Effector memory CD8-positive, alpha-beta T cell (primary cell): Measurements from ENCODE around the gene ACTR3C.
"Not testable (repeated sequence)": the region's sequence is repeated elsewhere in the genome, so short reads cannot be mapped to it uniquely, and the experiment has no call there.

Source experiments
- ATAC-seq: fragments of 150-1000 bp; cut with Tn5 transposase; replicated peaks from 2 replicates; pipeline ENCODE4 v1.10.0; 2021; ENCODE audit warnings: mild to moderate bottlenecking, moderate library complexity
- DNase-seq, 3 experiments: peaks; one replicate each; pipeline ENCODE4 v3.0.0; 2021
- H3K27ac Mint-ChIP-seq, 2 donors: one replicate each; pipeline ENCODE4 v1.8.0; 2022; ENCODE audit warnings: mild to moderate bottlenecking in 2 of 2, mixed read lengths in 2 of 2, moderate library complexity in 2 of 2
- H3K27me3 Mint-ChIP-seq, 2 donors: one replicate each; pipeline ENCODE4 v1.8.0; 2022; ENCODE audit warnings: mixed read lengths in 2 of 2
- H3K36me3 Mint-ChIP-seq: one replicate; pipeline ENCODE4 v1.8.0; 2022; ENCODE audit warnings: mild to moderate bottlenecking, moderate library complexity, mixed read lengths; ENCODE audit not compliant: insufficient read depth
- H3K4me1 Mint-ChIP-seq, 2 donors: one replicate each; pipeline ENCODE4 v1.8.0; 2022; ENCODE audit warnings: low read depth in 2 of 2, mixed read lengths in 2 of 2
- H3K4me3 Mint-ChIP-seq, 2 donors: one replicate each; pipeline ENCODE4 v1.8.0; 2022; ENCODE audit warnings: mild to moderate bottlenecking in 2 of 2, mixed read lengths in 2 of 2, moderate library complexity in 2 of 2
- H3K9me3 Mint-ChIP-seq, 2 donors: one replicate each; pipeline ENCODE4 v1.8.0; 2022; ENCODE audit warnings: mixed read lengths in 2 of 2

The ACTR3C gene

DNA sequence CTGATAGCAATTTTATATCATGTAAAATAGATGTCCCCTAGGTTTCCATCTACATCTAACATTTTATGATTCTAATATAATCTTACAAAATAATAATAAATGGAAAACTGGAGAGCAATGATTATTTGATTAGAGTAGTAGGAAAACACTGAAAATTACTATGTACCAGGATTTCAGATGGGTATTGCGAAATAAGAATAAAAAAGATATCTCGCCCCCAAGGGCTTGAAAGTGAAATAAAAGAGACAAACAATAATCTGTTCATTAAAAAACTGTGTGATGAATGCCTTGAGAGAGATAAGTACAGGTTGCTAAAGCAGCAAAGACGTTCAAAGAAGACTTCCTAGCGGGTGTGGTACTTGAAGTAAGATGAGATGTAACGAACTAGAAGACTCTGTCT lies 60.7 kb downstream of the ACTR3C start:
- H3K9me3 Mint-ChIP-seq, ATAC-seq: not testable (repeated sequence)

DNA sequence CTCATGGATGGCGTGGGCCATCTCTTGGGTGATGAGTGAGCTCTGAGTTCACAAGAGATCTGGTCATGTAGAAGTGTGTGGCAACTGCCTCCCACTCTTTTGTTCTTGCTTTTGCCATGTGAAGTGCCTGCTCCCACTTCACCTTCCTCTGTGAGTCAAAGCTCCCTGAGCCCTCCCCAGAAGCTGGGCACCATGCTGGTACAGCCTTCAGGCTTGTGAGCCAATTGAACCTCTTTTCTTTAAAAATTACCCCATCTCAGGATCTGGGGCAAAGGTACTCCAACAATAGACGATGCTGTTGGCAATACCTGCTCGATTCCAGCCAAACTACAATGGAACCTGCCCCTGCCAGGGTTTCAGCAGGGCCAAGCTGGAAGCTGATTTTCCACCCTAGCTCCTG lies 75.6 kb downstream of the ACTR3C start:
- H3K4me3 Mint-ChIP-seq, H3K4me1 Mint-ChIP-seq, ATAC-seq, H3K27me3 Mint-ChIP-seq, DNase-seq, H3K27ac Mint-ChIP-seq, H3K9me3 Mint-ChIP-seq, H3K36me3 Mint-ChIP-seq: not testable (repeated sequence)

More for the DNA sequence above, 60.7 kb downstream of the ACTR3C start:
- not testable (repeated sequence) for H3K4me3 Mint-ChIP-seq, H3K4me1 Mint-ChIP-seq, DNase-seq, H3K27ac Mint-ChIP-seq, H3K27me3 Mint-ChIP-seq, H3K36me3 Mint-ChIP-seq

DNA sequence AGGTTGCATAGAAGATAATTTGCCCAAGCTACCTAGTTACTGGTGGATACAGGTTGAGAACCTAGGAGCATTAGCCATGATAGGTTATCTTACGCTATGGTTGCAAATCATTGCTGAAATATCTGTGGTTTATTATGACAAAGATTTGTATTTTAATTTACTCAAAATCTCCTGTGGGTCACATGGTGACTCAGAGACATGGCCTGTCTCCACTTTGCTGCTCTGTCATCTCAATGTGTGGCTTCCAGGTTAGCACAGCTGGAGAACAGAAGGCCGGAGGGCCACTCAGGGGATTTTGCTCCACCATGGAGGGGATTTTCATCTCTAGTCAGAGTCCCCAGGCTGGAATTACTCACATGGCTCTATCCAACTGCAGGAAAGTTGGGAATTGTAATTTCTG lies 78.1 kb downstream of the ACTR3C start:
- not testable (repeated sequence) for H3K4me3 Mint-ChIP-seq, H3K27ac Mint-ChIP-seq, H3K4me1 Mint-ChIP-seq, DNase-seq, H3K9me3 Mint-ChIP-seq, H3K27me3 Mint-ChIP-seq, ATAC-seq, H3K36me3 Mint-ChIP-seq

DNA sequence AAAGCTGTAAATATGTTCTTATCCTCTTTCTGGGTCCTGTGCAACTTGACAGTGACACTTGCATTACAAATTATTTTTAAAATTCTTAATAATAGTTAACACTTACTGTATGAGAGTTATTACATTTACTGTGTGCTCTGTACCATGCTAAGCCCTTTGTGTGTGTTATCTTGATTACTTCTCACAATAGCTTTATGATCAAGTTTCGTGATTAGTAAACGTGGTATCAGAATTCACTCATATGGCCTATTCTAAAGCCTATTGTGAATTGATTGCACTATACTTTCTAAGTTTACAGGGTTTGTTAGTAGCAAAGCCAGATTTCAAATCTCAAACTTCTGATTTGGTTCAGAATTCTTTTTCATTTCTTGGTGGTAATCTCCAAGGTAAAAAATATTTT lies 80.4 kb downstream of the ACTR3C start:
- not testable (repeated sequence) for H3K36me3 Mint-ChIP-seq, H3K9me3 Mint-ChIP-seq, H3K4me3 Mint-ChIP-seq, H3K4me1 Mint-ChIP-seq, ATAC-seq, H3K27me3 Mint-ChIP-seq, DNase-seq, H3K27ac Mint-ChIP-seq

DNA sequence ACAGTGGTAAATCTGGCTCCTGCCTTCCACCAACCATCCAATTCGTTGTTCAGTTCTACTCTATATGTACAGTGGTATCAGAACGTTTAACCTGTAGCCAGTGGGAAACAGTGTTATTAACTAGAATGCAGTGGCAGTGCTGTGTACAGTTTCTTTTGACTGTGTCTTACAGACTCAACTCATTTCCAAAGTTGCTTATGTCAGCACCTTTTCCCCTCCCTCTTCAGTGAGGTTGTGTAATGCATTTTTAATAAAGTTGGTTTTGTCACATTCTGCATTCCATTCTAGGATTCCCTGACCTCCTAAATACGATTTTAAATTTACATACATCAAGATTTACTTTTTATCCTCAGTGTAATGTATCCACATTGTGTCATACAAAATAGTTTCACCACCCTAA lies 97.9 kb downstream of the ACTR3C start:
- H3K9me3 Mint-ChIP-seq = not testable (repeated sequence)
- peaks cover 15 to 20% of the 10 kb centered on the region in 2 donors for H3K27me3 Mint-ChIP-seq

DNA sequence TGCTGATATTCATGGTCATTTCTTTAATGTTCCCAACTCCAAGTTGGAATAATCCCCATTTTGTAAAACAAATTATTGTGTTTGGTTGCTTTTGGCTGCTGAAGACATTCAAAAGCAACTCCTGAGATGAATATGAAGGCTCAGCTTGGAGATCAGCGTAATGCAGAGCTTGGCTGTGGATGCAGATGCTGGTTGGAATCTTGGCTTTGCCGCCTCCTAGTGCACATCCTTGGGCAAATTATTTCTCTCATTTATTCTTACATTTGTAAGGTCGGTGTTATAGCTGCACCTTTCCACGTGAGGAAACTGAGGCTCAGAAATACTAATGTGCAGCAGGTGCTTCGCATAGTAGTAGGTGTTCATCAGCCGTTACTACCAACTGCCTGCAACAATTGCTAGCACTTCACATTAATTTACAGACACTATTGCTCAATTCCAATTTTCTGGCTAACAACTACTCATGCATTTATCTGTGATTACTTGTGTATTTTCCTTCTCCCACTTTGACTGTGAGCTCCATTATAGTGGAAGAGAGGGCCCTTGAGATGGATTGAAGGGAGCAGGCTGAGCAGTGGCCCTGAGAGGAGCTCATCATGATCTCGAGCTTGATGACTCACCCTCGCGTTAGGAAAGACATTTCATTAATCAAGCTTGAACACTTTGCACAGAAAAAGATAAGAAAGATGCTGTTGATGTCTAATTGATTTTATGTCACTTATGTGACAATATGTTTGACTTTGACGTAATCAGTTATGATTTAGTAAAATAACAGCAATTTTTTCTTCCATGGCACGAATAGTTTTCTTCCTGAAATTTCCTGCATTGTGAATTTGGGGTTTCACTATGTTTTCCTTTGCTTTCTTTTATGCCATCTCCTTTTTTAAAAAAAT lies 101.0 kb downstream of the ACTR3C start:
- H3K4me3 Mint-ChIP-seq, DNase-seq, H3K36me3 Mint-ChIP-seq, H3K4me1 Mint-ChIP-seq, H3K27ac Mint-ChIP-seq, H3K9me3 Mint-ChIP-seq, ATAC-seq: not testable (repeated sequence)
- peaks cover 15 to 28% of the 10 kb centered on the region in 2 donors for H3K27me3 Mint-ChIP-seq

More for the DNA sequence above, 97.9 kb downstream of the ACTR3C start:
- ATAC-seq, DNase-seq, H3K4me1 Mint-ChIP-seq, H3K4me3 Mint-ChIP-seq, H3K36me3 Mint-ChIP-seq, H3K27ac Mint-ChIP-seq: not testable (repeated sequence)

DNA sequence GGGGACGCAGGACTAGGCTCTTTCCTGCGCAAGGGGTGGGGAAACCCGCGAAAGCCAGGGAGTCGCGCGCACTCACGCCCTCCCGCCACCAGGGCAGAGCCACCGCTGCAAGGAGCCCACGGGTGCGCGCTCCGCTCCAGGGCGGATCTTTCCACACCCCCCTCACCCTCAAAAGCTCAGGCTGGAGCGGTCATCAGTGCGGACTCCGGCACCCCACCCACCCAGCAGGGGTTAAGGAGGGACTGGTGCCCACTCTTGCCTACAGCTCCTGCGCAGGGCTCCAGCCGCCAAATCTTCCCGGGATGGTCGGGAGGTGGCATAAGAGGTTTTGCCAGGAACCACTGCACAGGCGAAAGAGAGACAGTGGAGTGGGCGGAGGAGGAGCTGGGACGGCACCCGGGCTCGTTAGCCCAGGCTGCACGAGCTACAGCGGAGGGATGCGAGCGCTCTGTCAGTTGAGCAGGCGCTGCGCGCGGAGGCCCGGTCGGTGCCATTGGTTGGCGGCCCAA lies 102.6 kb downstream of the ACTR3C start:
- H3K36me3 Mint-ChIP-seq, H3K4me3 Mint-ChIP-seq, ATAC-seq, H3K4me1 Mint-ChIP-seq, DNase-seq, H3K27ac Mint-ChIP-seq, H3K9me3 Mint-ChIP-seq: not testable (repeated sequence)
- peaks cover 15 to 28% of the 10 kb centered on the region in 2 donors for H3K27me3 Mint-ChIP-seq

DNA sequence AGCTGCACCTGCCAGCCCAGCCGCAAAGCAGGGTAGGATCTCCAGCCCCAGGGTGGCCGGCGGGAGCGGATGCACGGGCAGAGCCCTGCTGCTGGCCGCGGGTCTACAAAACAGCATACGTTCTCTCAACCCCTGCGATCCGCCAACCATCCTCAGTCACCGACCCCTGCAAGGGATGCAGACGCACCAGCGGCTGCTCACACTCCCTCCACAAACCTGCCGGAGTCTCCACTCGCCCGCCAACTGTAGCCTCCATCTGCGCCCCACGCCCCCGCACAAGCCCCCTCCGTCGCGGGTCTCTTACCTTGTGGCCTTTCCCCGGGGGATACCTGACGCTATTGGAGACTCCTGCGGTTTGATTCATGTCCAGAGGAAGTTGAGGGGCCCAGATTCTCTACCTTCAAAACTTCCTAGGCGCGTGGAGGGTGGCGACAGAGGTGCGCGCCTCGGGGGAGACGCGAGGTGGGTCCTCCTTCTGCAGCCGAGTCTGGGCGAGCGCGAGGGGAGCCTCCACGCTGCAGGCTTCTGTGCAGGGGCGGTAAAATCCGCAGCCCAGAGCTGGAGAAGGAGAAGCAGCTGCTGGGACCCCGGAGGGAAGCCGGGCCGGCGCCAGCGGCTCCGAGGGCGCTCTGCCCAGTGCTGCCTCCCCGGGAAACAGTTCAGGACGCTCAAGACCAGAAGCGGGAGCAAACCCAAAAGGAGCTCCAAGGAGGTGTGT lies 103.2 kb downstream of the ACTR3C start:
- peaks cover 15 to 28% of the 10 kb centered on the region in 2 donors for H3K27me3 Mint-ChIP-seq
- not testable (repeated sequence) for H3K9me3 Mint-ChIP-seq, ATAC-seq, H3K36me3 Mint-ChIP-seq, DNase-seq, H3K27ac Mint-ChIP-seq, H3K4me1 Mint-ChIP-seq, H3K4me3 Mint-ChIP-seq

DNA sequence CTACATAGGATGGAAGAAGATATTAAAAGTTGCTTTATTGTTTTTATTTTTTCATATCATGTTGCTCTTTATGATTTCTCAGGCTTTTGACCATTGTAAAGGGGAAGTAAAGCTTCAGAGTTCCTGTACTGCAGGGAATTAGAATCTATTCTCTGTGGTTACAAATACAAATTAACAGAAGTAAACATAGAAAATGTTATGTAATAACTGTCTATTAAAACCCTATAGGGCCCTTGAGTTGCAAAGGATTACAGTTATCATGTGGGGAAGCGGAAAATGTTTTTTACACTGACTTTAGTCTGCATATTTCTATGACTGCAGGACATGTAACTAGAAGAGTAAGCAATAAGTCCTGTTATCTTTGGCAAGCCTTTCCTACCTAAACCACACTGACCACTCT lies 116.5 kb downstream of the ACTR3C start:
- not testable (repeated sequence) for H3K4me1 Mint-ChIP-seq, H3K36me3 Mint-ChIP-seq, H3K9me3 Mint-ChIP-seq, ATAC-seq, H3K27me3 Mint-ChIP-seq, H3K4me3 Mint-ChIP-seq, DNase-seq, H3K27ac Mint-ChIP-seq

DNA sequence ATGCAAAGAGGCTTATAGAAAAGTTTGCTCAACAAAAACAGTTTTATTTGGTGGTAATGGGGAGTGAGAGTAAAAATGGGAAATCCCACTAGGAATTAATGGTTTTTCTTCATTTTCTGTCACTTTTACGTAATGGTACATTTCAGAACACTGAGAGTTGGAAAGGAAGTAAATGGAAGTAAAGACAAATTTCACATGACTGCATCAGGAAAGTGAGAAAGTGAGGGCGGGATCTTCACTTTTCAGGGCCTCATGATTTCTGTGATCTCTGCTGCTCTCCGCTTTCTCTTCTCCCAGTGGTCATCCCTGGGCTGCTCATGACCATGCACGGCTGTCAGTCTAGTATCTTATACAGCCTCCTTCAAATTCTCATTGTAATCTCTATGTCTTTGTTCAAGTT lies 117.5 kb downstream of the ACTR3C start:
- not testable (repeated sequence) for H3K4me3 Mint-ChIP-seq, DNase-seq, ATAC-seq, H3K27ac Mint-ChIP-seq, H3K9me3 Mint-ChIP-seq, H3K27me3 Mint-ChIP-seq, H3K36me3 Mint-ChIP-seq, H3K4me1 Mint-ChIP-seq

DNA sequence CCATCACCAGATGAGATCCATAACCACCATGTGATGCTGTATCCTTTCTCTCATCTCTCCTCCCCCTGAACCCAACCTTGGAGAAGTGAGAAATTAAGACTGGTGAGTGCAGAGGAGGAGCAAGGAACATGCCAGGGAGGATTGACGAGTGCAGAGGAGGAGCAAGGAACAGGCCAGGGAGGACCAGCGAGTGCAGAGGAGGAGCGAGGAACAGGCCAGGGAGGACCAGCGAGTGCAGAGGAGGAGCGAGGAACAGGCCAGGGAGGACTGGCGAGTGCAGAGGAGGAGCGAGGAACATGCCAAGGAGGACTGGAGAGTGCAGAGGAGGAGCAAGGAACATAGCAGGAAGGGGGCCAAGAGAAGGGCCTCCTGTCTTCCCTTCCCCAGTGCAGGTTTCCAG lies 118.8 kb downstream of the ACTR3C start:
- H3K36me3 Mint-ChIP-seq, ATAC-seq, H3K27ac Mint-ChIP-seq, DNase-seq, H3K27me3 Mint-ChIP-seq, H3K9me3 Mint-ChIP-seq, H3K4me3 Mint-ChIP-seq, H3K4me1 Mint-ChIP-seq: not testable (repeated sequence)

DNA sequence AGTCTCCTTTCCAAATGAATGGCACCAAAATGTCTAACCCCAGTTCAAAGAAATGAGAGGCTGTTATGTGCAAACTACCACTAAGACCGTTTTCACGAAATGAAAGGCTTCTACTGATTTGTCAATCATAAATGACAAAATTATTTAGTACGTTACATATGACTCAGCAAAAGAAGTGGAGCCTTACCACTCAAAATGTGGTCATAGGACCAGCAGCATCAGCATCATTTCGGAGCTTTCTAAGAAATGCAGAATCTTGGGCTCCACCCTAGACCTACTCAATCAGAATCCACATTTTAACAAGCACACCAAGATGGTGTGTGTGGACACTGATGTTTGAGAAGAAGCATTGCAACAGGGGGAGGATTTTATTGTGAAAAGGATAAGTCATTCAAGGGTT lies 120.5 kb downstream of the ACTR3C start:
- DNase-seq, H3K4me1 Mint-ChIP-seq, H3K27ac Mint-ChIP-seq, H3K9me3 Mint-ChIP-seq, ATAC-seq, H3K36me3 Mint-ChIP-seq, H3K4me3 Mint-ChIP-seq, H3K27me3 Mint-ChIP-seq: not testable (repeated sequence)
